ENCODE measurements around the gene OR6K2. TPM values are rescaled to one million over a fixed set of nuclear protein-coding genes. Genes with fewer than 3 reads are reported as not detected.

OR6K2 gene
- total and polyA plus RNA-seq, 10 donors = not detected

GRCh38 chr1:158711098-158711497 is 10.6 kb upstream of the OR6K2 start:
- H3K4me3 ChIP-seq = no peak overlapping the region
- intact Hi-C loops (cut with DNase I; ENCODE audit: low total_unique reads) = no loop called here
- peaks cover 0 to 5% (median 0%) of the 10 kb centered on the region in 7 donors for H3K27me3 ChIP-seq (replicated peaks in 1 of 7)
- H3K4me1 ChIP-seq = no peaks in the 10 kb centered on the region
- H3K27ac ChIP-seq = no peak overlapping the region
- WGBS, 5 donors = 68 to 84% (median 76%) methylated on average over 4 of the region's 4 CpGs
- TF ChIP-seq POLR2AphosphoS5 (IDR thresholded peaks at IDR 0.05) (no peak), POLR2A (IDR thresholded peaks at IDR 0.05) (no peak)
- TF ChIP-seq, protein P1, sequence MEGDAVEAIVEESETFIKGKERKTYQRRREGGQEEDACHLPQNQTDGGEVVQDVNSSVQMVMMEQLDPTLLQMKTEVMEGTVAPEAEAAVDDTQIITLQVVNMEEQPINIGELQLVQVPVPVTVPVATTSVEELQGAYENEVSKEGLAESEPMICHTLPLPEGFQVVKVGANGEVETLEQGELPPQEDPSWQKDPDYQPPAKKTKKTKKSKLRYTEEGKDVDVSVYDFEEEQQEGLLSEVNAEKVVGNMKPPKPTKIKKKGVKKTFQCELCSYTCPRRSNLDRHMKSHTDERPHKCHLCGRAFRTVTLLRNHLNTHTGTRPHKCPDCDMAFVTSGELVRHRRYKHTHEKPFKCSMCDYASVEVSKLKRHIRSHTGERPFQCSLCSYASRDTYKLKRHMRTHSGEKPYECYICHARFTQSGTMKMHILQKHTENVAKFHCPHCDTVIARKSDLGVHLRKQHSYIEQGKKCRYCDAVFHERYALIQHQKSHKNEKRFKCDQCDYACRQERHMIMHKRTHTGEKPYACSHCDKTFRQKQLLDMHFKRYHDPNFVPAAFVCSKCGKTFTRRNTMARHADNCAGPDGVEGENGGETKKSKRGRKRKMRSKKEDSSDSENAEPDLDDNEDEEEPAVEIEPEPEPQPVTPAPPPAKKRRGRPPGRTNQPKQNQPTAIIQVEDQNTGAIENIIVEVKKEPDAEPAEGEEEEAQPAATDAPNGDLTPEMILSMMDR (IDR thresholded peaks at IDR 0.05 in 8 of 11, conservative IDR thresholded peaks at IDR 0.05 in 3 of 11) = no peak
- no peaks in the 10 kb centered on the region for H3K9me3 ChIP-seq
- no peak for DNase-seq
- no peaks in the 10 kb centered on the region for H3K36me3 ChIP-seq

DNA sequence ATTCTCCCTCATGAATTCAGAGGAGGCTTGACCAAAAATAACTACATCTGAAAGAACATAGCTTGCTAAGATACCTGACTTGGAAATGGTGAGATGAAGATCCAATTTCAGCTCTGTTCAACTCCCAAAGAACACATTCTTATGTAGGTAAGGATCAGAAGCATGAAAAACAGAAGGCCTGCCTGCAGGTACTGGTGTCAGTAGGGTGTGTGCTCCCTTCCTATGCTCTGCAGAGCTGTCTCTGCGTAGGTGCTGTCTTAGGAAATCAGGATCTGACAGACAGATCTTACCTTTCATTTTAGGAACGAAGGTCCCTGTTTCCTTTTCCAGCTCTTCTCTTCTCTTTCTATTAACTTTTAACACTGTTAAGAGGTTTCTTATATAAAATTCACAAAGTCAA is 5.6 kb upstream of the OR6K2 start:
- DNase-seq = no peak
- H3K36me3 ChIP-seq = no peaks in the 10 kb centered on the region
- H3K4me1 ChIP-seq = no peaks in the 10 kb centered on the region
- H3K9me3 ChIP-seq = no peaks in the 10 kb centered on the region
- H3K27me3 ChIP-seq (replicated peaks in 1 of 7) = peaks cover 0 to under 1% (median 0%) of the 10 kb centered on the region in 7 donors
- H3K4me3 ChIP-seq = no peak overlapping the region
- intact Hi-C loops (cut with DNase I; ENCODE audit: low total_unique reads) = no loop called here
- TF ChIP-seq POLR2AphosphoS5 (IDR thresholded peaks at IDR 0.05) = no peak
- TF ChIP-seq, protein P1 (IDR thresholded peaks at IDR 0.05 in 8 of 11, conservative IDR thresholded peaks at IDR 0.05 in 3 of 11) = no peak
- no peak for TF ChIP-seq POLR2A (IDR thresholded peaks at IDR 0.05)
- 70 to 95% (median 72%) methylated on average over 2 of the region's 2 CpGs for WGBS, 5 donors
- no peak overlapping the region for H3K27ac ChIP-seq

- TF ChIP-seq POLR2AphosphoS5 (IDR thresholded peaks at IDR 0.05) (no peak), POLR2A (IDR thresholded peaks at IDR 0.05) (no peak)
- TF ChIP-seq, protein P1 (IDR thresholded peaks at IDR 0.05 in 8 of 11, conservative IDR thresholded peaks at IDR 0.05 in 3 of 11) = no peak
- WGBS, 5 donors = 87 to 97% (median 91%) methylated on average over 2 of the region's 2 CpGs
- no peak overlapping the region for H3K27ac ChIP-seq
- no peak overlapping the region for H3K4me3 ChIP-seq
- no peaks in the 10 kb centered on the region for H3K9me3 ChIP-seq
- H3K4me1 ChIP-seq = no peaks in the 10 kb centered on the region
- intact Hi-C loops (cut with DNase I; ENCODE audit: low total_unique reads) = no loop called here
- H3K36me3 ChIP-seq = no peaks in the 10 kb centered on the region
- DNase-seq = no peak
- H3K27me3 ChIP-seq (replicated peaks in 1 of 7) = no peaks in the 10 kb centered on the region
These were observed 5.9 kb downstream of the OR6K2 start for GRCh38 chr1:158694596-158694995.

DNA sequence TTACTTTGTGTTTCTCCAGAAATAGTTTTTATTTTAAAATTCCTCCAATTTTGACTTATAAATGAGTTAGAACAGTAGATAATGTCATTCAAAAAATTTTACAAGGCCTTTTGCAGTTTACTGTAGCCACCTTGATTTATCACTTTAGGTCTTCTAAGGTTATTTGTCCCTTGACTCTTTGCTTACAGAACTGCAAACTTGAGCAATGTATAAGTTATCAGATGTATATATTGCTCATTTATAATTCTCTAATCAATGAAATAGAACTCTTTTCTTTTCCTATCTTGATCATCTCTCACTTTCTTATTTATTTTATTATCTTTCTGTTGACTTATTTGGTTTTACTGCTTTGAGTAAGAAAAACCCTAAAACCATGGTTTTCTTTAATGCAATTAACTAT is 8.1 kb downstream of the OR6K2 start:
- DNase-seq = no peak
- H3K27ac ChIP-seq = no peak overlapping the region
- no peaks in the 10 kb centered on the region for H3K27me3 ChIP-seq (replicated peaks in 1 of 7)
- no peaks in the 10 kb centered on the region for H3K4me1 ChIP-seq
- no peaks in the 10 kb centered on the region for H3K36me3 ChIP-seq
- intact Hi-C loops (cut with DNase I; ENCODE audit: low total_unique reads) = no loop called here
- H3K4me3 ChIP-seq = no peak overlapping the region
- H3K9me3 ChIP-seq = no peaks in the 10 kb centered on the region
- TF ChIP-seq POLR2A (IDR thresholded peaks at IDR 0.05) (no peak), POLR2AphosphoS5 (IDR thresholded peaks at IDR 0.05) (no peak)
- TF ChIP-seq, protein P1 (IDR thresholded peaks at IDR 0.05 in 8 of 11, conservative IDR thresholded peaks at IDR 0.05 in 3 of 11) = no peak

Data from spleen (tissue), 11 donors.